PC-9 (cell line): ENCODE results near the gene YEATS4. TPM values are rescaled to one million over a fixed set of nuclear protein-coding genes. Genes with fewer than 3 reads are reported as not detected.

Source experiments
- BruUV-seq: library from RNA; stranded (reverse); fragments of 400-500 nt; replicated peaks from 2 replicates; lab custom pipeline; 2021; lab: Mats Ljungman, UMichigan
- CTCF ChIA-PET: fragments of 300-600 bp; sonication (Branson Sonifier 250); formaldehyde crosslinking; loops from one replicate; lab custom pipeline; 2022; ENCODE audit warnings: antibody characterized with exemption; lab: Charles Lee
- POLR2A ChIA-PET: fragments of 300-600 bp; sonication (Branson Sonifier 250); formaldehyde crosslinking; loops from one replicate; lab custom pipeline; 2022; ENCODE audit warnings: antibody characterized with exemption; ENCODE audit not compliant: unreplicated experiment; lab: Charles Lee
- DNase-seq, 2 experiments: peaks; one replicate each; pipeline versions ENCODE4 v3.0.0 to v3.0.0-alpha.2; 2015 to 2022; ENCODE audit warnings: mixed read lengths in 1 of 2
- H2AFZ ChIP-seq: fragments of 200-600 bp; sonication (generic); 2 replicates; pipeline ENCODE4 v1.8.1; 2017; ENCODE audit warnings: antibody characterized with exemption
- H3F3A ChIP-seq: fragments of 200-600 bp; sonication (generic); 2 replicates; pipeline ENCODE4 v1.8.1; 2017; ENCODE audit warnings: antibody characterized with exemption, mild to moderate bottlenecking, low read depth; ENCODE audit not compliant: insufficient read depth
- H3K27ac ChIP-seq: fragments of 200-600 bp; sonication (generic); 2 replicates; pipeline ENCODE4 v1.6.1; 2016; ENCODE audit warnings: mixed run types
- H3K27me3 ChIP-seq: fragments of 200-600 bp; sonication (generic); 2 replicates; pipeline ENCODE4 v1.6.1; 2016; ENCODE audit warnings: low read depth, mixed run types; ENCODE audit not compliant: insufficient read depth
- H3K36me3 ChIP-seq: fragments of 200-600 bp; sonication (generic); 2 replicates; pipeline ENCODE4 v1.6.1; 2016; ENCODE audit warnings: low read depth, mixed run types
- H3K4me1 ChIP-seq: fragments of 200-600 bp; sonication (generic); replicated peaks from 2 replicates; pipeline ENCODE4 v1.6.1; 2016; ENCODE audit warnings: mixed run types; ENCODE audit not compliant: insufficient read depth
- H3K4me2 ChIP-seq: fragments of 200-600 bp; sonication (generic); 2 replicates; pipeline ENCODE4 v1.6.1; 2017; ENCODE audit warnings: mixed run types
- H3K4me3 ChIP-seq: fragments of 200-600 bp; sonication (generic); 2 replicates; pipeline ENCODE4 v1.6.1; 2016; ENCODE audit warnings: mixed run types
- H3K79me2 ChIP-seq: fragments of 200-600 bp; sonication (generic); 2 replicates; pipeline ENCODE4 v1.6.1; 2017; ENCODE audit warnings: low read depth, mixed run types
- H3K9me2 ChIP-seq: fragments of 200-600 bp; sonication (generic); 2 replicates; pipeline ENCODE4 v1.8.1; 2017; ENCODE audit warnings: mild to moderate bottlenecking; ENCODE audit not compliant: insufficient read depth
- H3K9me3 ChIP-seq: fragments of 200-600 bp; sonication (generic); 2 replicates; pipeline ENCODE4 v1.8.1; 2016; ENCODE audit warnings: low read depth; ENCODE audit not compliant: insufficient read depth
- H4K20me1 ChIP-seq: fragments of 200-600 bp; sonication (generic); 2 replicates; pipeline ENCODE4 v1.8.1; 2017; ENCODE audit not compliant: insufficient read depth
- CTCF ChIP-seq: fragments of 200-600 bp; sonication (generic); conservative IDR thresholded peaks from 2 replicates; pipeline ENCODE4 v1.6.1; 2017; ENCODE audit warnings: mixed run types, antibody characterized with exemption, mild to moderate bottlenecking, moderate library complexity
- EZH2 ChIP-seq: fragments of 200-600 bp; sonication (generic); IDR thresholded peaks from 2 replicates; pipeline ENCODE4 v1.8.0; 2017; ENCODE audit warnings: antibody characterized with exemption, low read depth
- intact Hi-C: fragments of 100-400 bp; cut with micrococcal nuclease; formaldehyde crosslinking; loops from one replicate; pipeline ENCODE4 v1.10.0; 2022; ENCODE audit not compliant: unreplicated experiment
- total RNA-seq: library from RNA; stranded (reverse); gene quantifications from 2 replicates; pipeline ENCODE4 v1.2.3, GENCODE V29; 2021

YEATS4 gene
- total RNA-seq, 1 experiment from 2014 or later = 23.5 TPM

- ChIA-PET POLR2A (no interaction called here), CTCF (no interaction called here)
- DNase-seq = no peak
- Histone ChIP-seq H3K27ac (no peak overlapping the region), H3K9me3 (no peaks in the 10 kb centered on the region), H3K4me3 (no peak overlapping the region), H3K4me1 (no peaks in the 10 kb centered on the region), H3K36me3 (no peaks in the 10 kb centered on the region), H3K27me3 (no peaks in the 10 kb centered on the region), H3K4me2 (no peak overlapping the region), H3K79me2 (no peaks in the 10 kb centered on the region), H4K20me1 (no peaks in the 10 kb centered on the region), H2AFZ (no peak overlapping the region), H3K9me2 (no peaks in the 10 kb centered on the region), H3F3A (no peaks in the 10 kb centered on the region)
- TF ChIP-seq EZH2 = no peak
- no peak for TF ChIP-seq CTCF
- intact Hi-C loops = no loop called here
- BruUV-seq = no TSS peak
These were observed 63.7 kb downstream of the YEATS4 start for GRCh38 chr12:69423037-69423905.

- no peaks in the 10 kb centered on the region for H3K4me1 ChIP-seq
- H2AFZ ChIP-seq = no peak overlapping the region
- no peak overlapping the region for H3K4me3 ChIP-seq
- BruUV-seq = no TSS peak
- intact Hi-C loops = no loop called here
- no peaks in the 10 kb centered on the region for H3K9me3 ChIP-seq
- H3K27ac ChIP-seq = no peak overlapping the region
- H3K79me2 ChIP-seq = no peaks in the 10 kb centered on the region
- ChIA-PET POLR2A (no interaction called here), CTCF (no interaction called here)
- H3K27me3 ChIP-seq = no peaks in the 10 kb centered on the region
- no peak for DNase-seq
- H4K20me1 ChIP-seq = no peaks in the 10 kb centered on the region
- no peaks in the 10 kb centered on the region for H3K9me2 ChIP-seq
- H3K4me2 ChIP-seq = no peak overlapping the region
- TF ChIP-seq CTCF = no peak
- no peak for TF ChIP-seq EZH2
- no peaks in the 10 kb centered on the region for H3F3A ChIP-seq
- no peaks in the 10 kb centered on the region for H3K36me3 ChIP-seq
These were observed 65.9 kb downstream of the YEATS4 start for GRCh38 chr12:69425417-69425816.

- Histone ChIP-seq H4K20me1 (no peaks in the 10 kb centered on the region), H3K27me3 (no peaks in the 10 kb centered on the region), H3K36me3 (no peaks in the 10 kb centered on the region), H3K4me1 (no peaks in the 10 kb centered on the region), H3K9me3 (no peaks in the 10 kb centered on the region), H3K9me2 (no peaks in the 10 kb centered on the region), H3K4me2 (no peak overlapping the region), H2AFZ (no peak overlapping the region), H3K4me3 (no peak overlapping the region), H3K27ac (no peak overlapping the region), H3F3A (no peaks in the 10 kb centered on the region), H3K79me2 (no peaks in the 10 kb centered on the region)
- intact Hi-C loops = no loop called here
- DNase-seq = no peak
- no TSS peak for BruUV-seq
- no peak for TF ChIP-seq EZH2
- no peak for TF ChIP-seq CTCF
- POLR2A ChIA-PET = no interaction called here
- CTCF ChIA-PET = no interaction called here
These were observed 69.0 kb downstream of the YEATS4 start for GRCh38 chr12:69428351-69429073.
